Measurements from ENCODE around the gene SMOC2.

SMOC2 gene

GRCh38 chr6:168442646-168443045 is 1.7 kb downstream of the SMOC2 start:
- no peak for DNase-seq (ENCODE audit: low read depth in 2 of 2)

- DNase-seq (ENCODE audit: low read depth in 2 of 2), result no peak
These were observed 6.3 kb downstream of the SMOC2 start for GRCh38 chr6:168447282-168447681.

- no peak for DNase-seq (ENCODE audit: low read depth in 2 of 2)
These were observed 6.7 kb downstream of the SMOC2 start for GRCh38 chr6:168447700-168448099.

GRCh38 chr6:168448243-168448855 is 7.4 kb downstream of the SMOC2 start:
- no peak for DNase-seq (ENCODE audit: low read depth in 2 of 2)

- no peak for DNase-seq (ENCODE audit: low read depth in 2 of 2)
These were observed 9.9 kb downstream of the SMOC2 start for GRCh38 chr6:168450917-168451316.

DNA sequence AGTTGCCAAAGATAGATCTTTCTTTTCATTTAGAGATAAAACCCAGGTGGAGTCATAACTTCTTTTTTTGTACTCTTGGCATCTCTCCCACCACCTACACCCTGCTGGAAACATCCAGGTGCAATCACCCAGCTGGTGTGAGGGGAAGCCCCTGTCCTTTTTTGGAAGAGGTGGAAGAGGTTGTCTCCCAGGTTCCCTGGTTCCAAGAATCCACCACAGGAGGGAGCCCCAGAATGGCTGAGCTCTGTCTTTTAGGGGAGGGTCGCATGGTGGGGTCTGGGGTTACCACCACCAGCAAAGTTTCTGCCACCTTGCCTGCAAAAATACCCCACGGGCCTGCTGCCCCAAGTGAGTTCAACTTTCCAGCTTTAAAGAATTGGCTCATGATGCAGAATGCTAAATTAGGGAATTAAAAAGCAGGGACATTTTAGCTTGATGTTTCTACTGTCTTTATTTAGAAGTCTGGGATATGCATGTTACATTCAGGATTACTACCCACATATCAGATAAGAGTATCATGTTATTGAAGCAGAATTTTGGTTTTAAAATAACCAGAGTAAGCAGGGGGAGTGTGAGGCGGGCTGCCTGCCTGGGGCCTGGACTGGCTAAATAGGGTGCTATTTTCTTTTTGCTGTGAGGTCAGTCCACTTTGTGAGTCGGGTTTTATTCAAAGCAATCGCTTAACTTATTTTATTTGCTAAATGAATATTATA is 11.0 kb downstream of the SMOC2 start:
- no peak for DNase-seq (ENCODE audit: low read depth in 2 of 2)

DNA sequence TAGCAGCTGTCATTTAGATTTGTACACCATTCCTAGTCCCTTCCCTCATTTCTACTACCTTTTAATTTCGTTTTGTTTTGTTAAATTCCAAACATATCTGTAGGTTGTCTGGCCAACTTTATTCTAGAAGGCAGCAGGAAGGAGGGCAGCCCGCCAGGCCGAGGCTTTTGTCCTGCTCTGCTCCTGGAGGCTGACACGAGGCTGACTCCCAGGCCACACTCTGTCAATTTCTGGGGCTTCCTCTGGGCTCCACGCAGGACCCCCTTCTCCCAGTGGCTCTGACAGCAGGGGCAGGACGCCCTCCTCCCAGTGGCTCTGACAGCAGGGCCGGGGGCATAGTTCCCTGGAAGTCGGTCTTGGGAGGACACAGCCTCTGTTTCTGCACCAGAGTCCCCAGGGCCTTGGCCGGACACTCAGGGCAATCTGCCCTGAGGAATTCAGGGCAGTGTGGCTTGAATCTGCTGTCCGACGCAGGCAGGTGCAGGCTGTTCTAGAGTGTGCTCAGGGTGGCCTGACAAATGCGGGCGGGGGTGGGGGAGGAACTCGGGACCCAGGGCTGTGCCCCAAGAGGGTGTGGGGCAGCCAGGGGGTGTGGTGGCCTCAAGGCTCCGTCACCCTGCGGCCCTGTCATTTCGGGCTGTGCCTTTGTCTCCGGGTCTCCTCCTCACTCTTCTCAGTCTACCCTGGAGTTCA is 11.8 kb downstream of the SMOC2 start:
- DNase-seq (ENCODE audit: low read depth in 2 of 2), result no peak

DNA sequence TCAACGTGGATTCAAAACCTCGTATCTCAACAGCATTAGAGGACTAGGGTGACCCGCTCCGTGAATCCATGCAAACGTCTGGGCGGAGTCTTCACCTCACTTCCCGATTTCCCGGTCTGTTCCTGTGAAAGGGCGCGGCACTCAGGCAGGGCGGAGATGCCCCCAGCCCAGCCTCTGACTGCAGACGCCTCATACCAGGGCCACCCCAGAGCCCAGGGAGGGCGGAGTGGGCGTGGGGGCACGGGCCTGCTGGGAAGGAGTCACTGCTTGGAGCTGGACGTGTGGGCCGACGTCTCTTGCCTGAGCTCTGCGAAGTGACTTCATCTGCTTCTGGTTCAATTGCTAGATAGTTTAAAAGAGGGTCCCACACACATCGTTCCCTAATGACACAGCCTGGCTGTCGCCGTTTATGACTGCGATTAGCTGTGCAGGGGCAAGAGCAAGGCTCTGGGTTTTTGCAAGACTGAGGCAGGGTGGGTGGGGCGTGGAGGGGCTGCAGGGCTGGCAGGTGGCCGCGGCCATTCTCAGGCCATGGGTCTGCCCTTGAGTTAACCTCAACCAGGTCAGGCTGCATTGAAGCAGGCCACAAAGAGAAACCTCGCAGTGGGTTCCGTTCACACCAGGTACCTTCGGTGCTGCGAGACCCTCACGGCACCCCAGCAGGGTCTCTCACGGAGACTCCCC is 15.0 kb downstream of the SMOC2 start:
- no peak for DNase-seq (ENCODE audit: low read depth in 2 of 2)

DNA sequence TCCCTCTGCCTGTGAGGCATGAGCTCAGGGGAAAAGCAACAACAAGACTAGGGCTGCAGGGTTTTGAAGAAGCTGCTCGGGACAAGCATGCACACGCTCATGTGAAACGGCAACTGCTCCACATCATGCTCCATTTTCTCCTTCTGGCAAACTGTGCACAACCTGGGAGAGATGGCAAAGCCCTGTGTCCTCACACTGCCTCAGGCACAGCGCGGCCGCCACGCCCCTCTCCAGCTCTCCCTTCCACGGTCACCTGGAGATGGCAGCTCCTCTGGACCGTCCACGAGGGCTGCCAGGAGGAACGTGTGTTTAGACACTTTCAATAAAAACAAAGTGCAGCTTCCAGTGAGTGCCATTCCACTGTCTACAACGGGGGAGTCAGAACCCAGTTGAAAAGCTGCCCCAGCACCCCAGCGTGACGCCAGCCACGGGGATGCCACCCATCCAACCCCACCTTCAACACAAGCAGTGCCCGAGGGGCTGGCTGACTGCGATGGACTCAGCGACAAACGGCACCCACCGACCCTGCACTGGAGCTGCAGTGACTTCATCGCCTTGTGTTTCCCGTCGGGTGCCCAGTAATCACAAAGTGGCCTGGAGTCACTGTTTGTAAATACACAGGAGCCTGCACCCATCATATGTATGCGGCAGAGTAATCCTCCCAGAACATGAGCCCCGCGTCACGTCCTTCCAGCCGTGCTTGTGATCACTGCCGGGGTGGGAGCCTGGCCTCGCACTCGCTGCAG is 16.1 kb downstream of the SMOC2 start:
- DNase-seq (ENCODE audit: low read depth in 2 of 2), result no peak

- no peak for DNase-seq (ENCODE audit: low read depth in 2 of 2)
These were observed 16.6 kb downstream of the SMOC2 start for GRCh38 chr6:168457653-168457934.

DNA sequence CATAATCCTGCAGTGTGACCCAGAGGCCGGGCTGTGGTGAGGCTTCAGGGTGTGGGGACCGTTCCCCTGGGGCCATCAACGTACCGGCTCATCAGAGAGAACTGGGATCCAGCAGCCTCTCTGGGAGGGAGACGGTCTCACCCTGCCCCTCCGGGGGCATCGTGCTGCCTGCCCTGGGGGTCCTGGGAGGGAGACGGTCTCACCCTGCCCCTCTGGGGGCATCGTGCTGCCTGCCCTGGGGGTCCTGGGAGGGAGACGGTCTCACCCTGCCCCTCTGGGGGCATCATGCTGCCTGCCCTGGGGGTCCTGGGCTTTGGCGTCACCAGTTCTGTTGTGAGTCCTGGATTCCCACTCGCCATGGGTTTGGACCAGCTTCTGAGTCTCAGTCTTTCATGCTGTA is 17.1 kb downstream of the SMOC2 start:
- DNase-seq (ENCODE audit: low read depth in 2 of 2), result no peak

DNA sequence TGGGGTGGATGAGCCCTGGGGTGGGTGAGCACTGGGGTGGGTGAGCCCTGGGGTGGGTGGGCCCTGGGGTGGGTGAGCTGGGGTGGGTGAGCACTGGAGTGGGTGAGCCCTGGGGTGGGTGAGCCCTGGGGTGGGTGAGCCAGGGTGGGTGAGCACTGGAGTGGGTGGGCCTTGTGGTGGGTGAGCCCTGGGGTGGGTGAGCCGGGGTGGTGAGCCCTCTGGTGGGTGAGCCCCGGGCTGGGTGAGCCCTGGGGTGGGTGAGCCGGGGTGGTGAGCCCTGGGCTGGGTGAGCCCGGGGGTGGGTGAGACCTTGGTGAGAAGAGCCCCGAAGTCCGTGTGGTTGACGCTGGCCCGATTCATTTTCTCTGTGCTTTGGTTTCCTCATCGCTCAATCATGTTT is 18.6 kb downstream of the SMOC2 start:
- no peak for DNase-seq (ENCODE audit: low read depth in 2 of 2)

GRCh38 chr6:168462289-168462853 is 21.4 kb downstream of the SMOC2 start:
- no peak for DNase-seq (ENCODE audit: low read depth in 2 of 2)

GRCh38 chr6:168464546-168464945 is 23.6 kb downstream of the SMOC2 start:
- no peak for DNase-seq (ENCODE audit: low read depth in 2 of 2)

DNA sequence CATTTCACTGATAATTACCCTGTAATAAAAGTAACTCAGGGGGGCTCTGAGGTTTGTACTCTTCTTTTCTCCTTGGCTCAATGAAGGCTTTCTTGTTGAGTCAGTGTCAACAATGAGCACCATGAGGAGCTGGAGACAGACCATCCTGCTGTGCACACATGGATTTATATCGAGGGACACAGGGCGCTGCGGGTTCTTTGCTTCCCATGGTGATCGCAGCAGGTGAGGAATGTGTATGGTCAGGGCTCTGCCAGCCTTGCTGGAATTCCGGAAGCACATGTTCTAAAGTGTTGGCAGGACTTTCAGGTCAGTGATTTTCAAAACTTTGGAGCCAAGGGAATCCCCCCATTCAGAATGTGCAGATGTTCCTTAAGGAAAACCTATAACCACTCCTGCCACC is 27.1 kb downstream of the SMOC2 start:
- no peak for DNase-seq (ENCODE audit: low read depth in 2 of 2)

DNA sequence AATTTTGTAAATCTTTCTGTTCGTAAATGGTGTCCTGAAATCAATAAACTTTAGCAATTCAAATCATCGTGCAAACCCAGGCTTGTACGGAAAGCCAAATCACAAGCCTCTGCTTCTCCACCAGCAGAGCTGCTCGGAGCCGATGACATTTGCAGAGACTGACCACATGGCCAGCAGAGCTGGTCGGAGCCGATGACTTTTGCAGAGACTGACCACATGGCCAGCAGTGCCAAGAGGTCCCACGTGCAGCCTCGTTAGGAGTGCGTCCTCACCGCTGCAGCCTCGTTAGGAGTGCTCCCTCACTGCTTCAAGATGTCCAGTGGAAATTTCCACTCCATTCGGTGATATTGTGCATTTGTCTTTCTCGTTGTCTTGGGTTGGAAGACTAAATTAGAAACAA is 28.5 kb downstream of the SMOC2 start:
- DNase-seq (ENCODE audit: low read depth in 2 of 2), result no peak

DNA sequence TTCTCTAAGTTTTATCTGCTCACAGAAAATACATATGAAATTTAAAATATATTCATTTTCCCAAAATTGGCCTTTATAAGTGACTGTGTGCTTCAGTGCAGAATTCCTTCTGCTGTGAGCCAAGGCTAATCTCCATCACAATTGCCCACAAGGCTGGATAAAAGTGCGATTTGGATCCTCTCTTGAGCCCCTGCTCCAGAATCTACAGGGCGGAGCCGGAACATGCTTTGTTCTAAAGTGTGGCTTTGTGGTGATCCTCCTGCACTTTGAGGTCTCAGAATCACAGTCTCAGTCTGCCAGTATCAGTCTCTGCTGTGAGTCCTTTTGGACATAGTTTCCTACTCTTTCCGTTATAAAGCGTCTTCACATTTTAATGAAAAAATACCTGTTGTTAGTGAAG is 28.9 kb downstream of the SMOC2 start:
- DNase-seq (ENCODE audit: low read depth in 2 of 2), result no peak

DNA sequence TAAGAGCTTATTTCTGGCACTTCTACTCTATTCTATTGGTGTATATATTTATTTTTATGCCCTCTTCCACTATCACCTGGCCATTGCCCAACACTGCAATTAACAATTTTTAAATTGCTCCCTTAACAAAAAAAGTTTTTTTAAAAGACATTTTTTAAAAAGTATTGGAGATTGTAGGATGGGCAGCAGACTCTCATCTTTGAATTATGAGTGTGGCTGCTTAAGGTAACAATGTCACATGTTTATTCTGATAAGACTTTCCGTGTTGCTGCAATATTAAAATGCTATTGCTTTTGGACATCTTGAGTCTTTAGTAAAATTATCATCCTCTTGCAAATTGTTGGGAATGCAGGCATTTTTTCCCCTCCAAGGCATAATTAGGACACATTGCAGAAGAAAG is 31.4 kb downstream of the SMOC2 start:
- no peak for DNase-seq (ENCODE audit: low read depth in 2 of 2)

DNA sequence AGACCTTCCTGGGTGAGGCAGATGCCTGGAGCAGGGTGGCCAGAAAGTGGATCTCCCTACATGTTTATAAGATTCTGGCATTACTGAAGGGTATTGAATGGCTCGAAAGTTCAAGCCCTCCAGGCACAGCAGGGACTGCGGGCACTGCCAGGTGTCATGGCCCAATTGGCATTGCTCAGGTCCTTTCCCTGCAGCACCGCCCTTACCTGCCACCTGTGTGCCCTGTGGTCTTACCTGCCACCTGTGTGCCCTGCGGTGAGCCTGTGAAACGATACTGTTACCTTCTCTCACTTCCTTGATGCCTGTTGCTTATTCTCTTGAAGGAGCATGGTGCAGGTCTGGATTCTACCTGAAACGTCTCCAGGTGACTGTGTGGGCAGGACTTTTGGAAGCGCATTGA is 32.2 kb downstream of the SMOC2 start:
- DNase-seq (ENCODE audit: low read depth in 2 of 2), result no peak

DNA sequence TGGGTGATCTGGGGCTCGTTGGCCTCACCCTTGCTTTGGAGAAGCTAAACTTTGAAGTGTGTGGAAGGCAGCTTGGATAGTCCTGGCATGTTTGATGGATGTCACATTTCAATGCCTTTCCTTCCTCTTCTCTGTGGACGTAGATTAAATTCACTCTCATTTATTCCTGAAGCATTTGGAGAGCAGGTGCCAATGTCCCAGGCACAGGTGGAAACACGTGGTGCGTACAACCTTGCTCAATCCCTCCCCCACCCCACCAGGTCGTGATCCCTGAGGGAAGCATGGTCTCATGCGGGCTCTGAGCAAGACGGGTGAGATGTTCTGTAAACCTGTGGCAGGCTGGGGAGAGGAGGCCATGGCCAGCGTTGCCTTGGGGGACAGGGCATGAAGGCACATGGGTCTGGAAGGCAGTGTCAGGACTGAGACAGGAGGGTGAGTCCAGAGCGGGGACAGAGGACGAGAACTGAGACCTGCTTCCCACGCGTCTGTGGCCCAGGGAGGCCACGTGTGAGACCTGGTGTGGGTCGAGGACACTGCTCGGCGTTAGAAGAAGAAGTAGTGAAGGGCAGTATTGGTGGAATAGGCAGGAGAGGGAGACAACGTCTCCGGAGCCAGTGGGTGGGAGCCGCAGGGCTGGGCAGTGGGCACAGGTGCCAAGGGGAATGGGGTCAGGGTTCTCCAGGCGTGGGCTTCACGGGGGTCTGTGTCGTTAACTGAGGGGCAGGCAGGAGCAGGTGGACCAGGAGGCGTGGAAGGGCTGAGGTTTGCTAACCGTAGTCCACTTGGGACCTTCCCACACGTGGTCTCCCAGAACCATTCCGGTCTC is 34.4 kb downstream of the SMOC2 start:
- no peak for DNase-seq (ENCODE audit: low read depth in 2 of 2)

DNA sequence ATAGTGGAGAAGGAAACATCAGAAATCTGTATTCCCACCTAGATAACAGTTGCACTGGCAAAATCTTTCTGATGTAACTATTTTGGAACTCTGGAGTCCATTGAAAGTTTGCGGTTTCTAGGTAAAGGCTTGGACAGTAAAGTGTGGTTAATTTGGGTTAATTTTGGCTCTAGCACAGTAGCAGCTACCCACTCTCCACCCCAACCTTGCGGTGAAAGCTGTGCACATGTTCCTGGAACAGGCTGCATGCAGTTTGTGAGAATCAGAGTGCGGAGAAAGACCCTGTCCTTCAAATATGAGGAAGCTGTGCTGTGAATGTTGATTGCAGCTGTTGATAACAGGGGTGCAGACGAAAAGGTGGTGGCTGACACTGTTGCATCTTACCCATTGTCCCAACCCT is 38.4 kb downstream of the SMOC2 start:
- DNase-seq (ENCODE audit: low read depth in 2 of 2), result no peak
